ENCODE data around the gene JPH3.
"Not testable (repeated sequence)": the region's sequence is repeated elsewhere in the genome, so short reads cannot be mapped to it uniquely, and the experiment has no call there.

JPH3 gene

DNA sequence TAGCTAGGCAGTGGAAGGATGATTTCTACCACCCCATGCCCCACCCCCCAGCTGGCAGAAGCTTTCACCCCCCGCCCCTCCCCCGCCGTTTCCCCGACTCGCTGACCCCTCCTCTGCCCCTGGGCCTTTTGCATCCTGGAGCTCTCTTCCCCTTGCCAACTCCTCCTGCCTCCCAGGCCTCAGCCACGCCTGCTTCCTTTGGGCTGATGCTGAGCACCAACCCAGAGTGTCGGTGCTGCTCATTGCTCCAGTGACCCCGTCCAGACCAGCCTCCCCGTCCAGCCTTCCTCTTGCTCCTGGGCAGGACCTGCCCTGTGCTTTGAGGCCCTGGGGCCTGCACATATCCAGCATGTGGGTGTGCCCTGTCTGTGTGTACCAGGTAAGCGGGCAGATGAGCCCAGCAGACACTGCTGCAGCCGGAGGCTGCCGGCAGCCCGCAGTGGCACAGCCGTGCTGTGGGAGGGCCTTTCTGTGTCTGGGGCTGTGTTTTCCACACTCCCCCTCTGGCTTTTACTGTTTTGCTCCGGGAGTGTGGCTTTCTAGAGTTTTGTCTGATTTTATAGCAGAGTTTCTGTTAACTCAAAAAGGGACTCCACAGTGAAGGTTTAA is 72.9 kb downstream of the JPH3 start:
- no peak for FAIRE-seq
- no peak for DNase-seq (ENCODE audit: insufficient read length, low spot score)

DNA sequence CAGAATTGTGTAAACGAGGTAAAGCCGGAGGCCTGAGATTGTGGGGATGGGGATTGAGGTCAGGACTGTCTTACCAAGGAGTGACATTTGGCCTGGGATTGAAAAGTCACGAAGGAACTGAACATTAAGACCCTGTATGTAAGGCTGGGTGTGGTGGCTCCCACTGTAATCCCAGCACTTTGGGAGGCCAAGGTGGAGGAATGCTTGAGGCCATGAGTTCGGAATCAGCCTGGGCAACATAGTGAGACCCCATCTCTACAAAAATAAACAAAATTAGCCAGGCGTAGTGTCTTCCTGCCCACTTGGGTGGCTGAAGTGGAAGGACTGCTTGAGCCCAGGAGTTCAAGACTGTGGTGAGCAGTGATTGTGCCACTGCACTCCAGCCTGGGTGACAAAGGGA is 75.5 kb downstream of the JPH3 start:
- no peak for FAIRE-seq

DNA sequence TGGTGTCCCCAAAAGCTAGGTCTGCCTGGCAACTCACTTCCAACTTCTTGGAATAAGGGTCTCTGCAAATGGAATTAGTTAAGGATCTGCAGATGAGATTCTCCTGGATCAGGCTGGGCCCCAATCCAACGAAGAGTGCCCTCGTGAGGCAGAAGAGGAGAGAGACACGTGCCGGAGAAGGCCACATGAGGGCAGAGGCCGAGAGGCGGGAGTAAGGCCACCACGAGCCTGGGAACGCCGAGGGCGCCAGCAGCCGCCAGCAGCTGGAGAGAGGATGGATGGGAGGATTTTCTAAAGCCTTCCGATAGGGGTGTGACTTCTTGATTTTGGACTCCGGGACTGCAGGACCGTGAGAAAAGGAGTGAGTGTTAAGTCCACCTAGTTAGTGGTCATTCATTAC is 76.3 kb downstream of the JPH3 start:
- FAIRE-seq (no peak), DNase-seq (ENCODE audit: insufficient read length, low spot score) (no peak)

More for the DNA sequence above, 75.5 kb downstream of the JPH3 start:
- no peak for DNase-seq (ENCODE audit: insufficient read length, low spot score)

DNA sequence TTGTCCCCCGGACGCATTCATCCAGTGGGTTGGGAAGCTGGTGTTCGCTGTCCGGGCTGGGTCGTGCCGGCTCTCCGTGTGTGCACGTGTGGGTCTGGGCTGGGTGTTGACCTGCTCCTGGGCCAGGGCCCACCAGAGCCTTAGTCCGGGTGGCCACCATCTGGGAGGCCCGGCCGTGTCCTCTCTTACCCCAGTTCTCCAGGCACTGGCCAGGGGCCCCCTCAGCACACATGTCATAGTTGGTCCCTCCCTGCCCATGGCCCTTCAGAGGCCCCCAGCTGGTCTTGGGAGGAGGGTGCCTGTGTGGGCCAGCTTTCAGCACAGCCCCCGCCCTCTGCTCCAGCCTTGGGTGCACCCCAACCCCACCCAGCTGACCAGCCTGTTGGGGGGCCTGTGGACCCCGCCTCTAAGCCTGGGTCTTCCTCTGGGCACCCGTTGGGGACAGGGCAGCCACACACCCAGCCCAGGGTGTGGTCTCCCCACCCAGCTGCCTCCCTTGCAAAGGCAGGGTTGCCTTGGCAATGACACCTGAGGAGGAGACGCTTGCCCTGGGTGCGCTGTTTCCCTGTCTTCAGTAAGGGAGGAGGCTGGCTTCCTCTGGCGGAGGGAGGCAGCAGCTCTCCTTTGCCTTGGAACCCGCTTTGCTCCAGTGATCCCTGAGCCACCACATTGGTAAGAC is 77.4 kb downstream of the JPH3 start:
- FAIRE-seq, result no peak
- DNase-seq (ENCODE audit: insufficient read length, low spot score), result no peak

DNA sequence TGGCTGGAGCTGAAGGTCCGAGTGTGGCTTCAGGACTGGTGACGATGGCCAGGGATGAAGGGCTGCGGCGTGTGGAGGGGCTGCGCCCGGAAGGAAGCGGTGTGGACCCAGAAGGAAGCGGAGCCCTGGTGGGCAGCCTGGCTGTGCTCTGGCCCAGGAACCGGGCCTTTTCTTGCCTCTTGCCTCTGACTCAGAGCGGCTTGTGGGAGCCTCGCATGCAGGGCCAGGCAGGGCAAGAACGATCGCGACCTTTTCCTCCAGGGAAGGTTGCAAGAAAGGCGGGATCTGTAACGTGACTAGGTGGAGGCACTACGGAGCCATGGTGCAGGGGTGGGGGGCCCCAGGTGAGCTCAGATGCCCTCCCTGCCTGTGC is 78.0 kb downstream of the JPH3 start:
- FAIRE-seq (no peak), DNase-seq (ENCODE audit: insufficient read length, low spot score) (no peak)

DNA sequence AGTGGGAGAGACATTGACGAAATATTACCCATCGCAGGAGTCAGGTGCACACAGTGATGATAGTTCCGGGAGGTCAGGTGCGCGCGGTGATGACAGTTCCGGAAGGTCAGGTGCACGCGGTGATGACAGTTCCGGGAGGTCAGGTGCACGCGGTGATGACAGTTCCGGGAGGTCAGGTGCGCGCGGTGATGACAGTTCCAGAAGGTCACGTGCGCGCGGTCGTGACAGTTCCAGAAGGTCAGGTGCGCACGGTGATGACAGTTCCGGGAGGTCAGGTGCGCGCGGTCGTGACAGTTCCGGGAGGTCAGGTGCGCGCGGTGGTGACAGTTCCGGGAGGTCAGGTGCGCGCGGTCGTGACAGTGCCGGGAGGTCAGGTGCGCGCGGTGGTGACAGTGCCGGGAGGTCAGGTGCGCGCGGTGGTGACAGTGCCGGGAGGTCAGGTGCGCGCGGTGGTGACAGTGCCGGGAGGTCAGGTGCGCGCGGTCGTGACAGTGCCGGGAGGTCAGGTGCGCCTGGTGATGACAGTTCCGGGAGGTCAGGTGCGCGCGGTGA is 78.8 kb downstream of the JPH3 start:
- DNase-seq (ENCODE audit: insufficient read length, low spot score); FAIRE-seq: not testable (repeated sequence)

DNA sequence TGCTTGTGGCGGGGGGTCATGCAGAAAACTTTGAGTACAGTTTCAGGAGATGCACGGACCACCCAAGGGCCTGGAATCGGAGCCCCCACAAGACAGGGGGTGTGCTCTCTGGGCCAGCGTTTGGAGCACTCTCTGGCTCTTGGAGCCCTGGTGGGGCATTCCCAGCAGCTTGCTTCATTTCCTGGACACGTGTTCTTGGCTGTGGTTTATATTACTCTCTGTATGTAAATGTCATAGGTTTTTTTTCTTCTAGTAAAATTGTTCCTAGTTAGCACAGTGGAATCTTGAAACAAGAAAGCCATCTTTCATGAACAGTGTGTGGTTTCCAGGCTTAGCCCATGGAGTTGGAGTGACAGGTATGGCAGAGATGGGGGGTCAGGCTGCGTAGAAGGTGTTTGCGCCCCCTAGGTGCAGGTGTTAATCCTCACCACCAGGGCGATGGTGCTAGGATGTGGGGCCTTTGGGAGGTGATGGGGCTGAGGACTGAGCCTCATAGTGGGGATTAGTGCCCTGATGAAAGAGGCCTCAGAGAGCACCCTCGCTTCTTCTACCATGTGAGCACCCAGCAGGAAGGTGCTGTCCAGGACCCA is 79.8 kb downstream of the JPH3 start:
- DNase-seq (ENCODE audit: insufficient read length, low spot score) (no peak), FAIRE-seq (no peak)

DNA sequence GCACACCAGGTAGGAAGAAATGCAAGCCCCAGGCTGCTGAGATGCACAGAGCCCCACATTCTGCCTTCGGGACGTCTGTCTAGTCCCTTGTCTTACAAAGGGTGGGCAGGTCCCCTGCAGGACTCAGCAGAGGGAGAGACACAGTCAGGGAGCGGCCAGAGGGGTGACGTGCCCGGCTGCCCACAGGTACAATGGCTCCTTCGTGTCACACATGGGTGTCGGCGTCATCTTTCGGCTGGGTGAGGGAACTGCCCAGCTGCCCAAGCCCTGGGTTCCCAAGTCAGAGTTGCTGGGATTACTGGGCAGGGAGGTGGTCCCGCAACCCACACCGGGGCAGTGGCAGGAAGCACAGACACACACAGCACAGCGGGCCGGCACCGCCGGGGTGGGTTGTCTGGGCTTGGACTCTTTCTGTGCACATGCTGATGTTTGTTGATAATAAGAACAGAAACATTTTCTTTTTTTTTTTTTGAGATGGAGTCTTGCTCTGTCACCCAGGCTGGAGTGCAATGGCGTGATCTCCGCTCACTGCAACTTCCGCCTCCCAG is 80.6 kb downstream of the JPH3 start:
- FAIRE-seq (no peak), DNase-seq (ENCODE audit: insufficient read length, low spot score) (no peak)

DNA sequence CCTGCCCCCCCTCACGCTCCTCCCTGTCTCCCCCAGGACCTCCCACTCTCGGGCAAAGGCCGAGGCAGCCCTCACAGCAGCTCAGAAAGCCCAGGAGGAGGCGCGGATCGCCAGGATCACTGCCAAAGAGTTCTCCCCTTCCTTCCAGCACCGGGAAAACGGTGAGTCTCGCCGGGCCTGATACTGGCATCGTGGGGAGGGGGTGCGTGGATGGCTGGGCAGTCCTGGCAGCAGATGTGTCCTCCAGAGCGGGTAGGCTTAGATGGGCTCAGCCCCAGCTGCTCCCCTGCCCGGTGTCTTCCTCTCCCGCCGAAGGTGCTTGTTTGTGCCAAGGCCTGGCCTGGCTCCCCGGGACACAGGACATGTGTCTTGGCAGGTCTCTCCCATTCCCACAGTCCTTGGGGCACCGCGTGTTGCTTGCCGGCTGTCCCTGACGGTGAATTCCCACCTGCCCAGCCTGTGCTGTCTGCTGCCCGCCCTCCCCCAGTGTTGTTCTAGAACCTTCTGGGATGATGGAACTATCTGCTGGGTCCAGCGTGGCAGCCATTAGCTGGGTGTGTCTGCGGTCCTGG is 81.9 kb downstream of the JPH3 start:
- FAIRE-seq (no peak), DNase-seq (ENCODE audit: insufficient read length, low spot score) (no peak)

DNA sequence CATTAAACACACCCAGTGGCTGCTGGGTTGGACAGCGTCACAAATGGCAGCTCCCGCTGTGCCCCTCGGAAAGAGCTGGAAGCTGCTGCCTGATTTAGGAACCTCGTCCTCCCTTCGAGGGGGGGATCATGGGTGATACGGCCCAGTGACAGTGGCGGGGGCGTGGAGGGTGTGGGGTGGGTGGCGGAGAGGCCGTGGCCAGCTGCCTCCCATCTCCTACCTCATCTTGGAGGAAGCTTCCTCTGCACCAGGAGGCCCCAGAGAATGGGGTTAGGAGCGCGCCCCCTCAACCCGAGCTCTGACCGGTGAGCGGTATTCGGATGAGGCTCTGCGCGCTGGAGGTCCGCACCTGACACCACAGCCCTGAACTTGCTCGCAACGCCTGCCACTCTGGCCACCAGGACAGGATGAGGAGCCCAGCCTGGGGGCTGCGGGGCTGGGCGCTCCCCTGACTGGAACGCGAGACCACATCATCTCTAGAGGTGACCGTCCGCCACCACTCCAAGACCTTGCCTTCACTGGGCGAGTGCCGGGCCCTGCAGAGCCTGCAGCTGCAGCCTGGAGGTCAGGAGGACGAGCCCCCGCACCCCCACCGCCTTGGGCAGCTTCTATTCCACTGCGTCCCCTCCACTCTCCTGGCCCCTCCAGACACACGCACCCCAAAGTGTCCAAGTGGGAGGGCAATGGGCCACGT is 82.5 kb downstream of the JPH3 start:
- DNase-seq (ENCODE audit: insufficient read length, low spot score) (no peak), FAIRE-seq (no peak)

DNA sequence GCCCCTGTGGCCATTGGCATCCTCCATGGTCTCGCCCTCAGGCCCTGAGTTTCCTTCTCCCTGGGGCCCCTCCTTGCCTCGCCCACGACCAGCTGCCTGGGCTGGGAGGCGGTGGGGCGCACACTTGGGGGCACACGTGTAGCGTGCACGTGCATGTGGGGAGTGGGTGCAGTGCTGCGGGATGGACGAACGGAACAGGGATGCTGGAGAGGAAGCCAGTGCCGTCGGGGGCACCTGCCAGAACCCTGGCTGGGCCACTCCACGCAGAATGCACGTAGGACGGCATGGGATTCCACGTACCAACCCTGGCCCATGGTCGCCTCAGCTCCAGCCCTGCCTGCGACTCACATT is 83.1 kb downstream of the JPH3 start:
- FAIRE-seq (no peak), DNase-seq (ENCODE audit: insufficient read length, low spot score) (no peak)

DNA sequence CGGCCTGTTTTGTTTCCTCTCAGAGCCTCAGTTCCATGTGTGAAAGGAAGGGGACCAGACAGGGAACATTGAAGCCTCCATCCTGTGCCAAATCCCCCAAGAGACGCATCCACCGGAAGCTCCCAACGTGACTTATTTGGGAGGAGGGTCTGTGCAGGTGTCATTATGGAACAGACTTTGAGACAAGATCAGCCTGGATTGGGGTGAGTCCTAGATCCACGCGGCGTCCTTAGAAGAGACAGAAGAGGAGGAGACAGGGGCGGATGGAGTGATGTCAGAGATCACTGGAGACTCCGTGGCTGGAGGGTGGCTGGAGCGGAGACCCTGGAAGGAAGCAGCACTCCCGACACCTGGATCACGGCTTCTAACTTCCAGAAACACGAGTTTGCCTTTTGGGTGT is 83.5 kb downstream of the JPH3 start:
- FAIRE-seq (no peak), DNase-seq (ENCODE audit: insufficient read length, low spot score) (no peak)

DNA sequence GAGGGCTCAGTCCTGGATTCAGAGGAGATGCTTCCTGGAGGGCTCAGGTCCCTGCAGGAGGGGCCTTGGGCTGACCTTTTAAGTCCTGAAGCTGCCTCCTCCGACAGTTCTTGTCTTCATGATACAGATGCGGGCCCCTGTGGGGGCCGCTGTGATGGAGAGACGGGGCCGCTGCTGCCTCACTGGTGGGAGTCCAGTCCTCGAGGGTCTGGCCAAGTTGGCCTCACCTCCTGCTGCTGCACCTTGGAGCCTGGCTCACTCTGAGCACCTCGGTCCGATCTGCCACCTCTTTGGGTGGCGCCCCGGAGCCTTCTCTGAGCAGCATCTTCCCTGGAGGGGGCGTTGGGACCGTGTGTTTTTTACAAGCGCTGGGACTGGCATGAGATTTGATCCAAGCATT is 84.4 kb downstream of the JPH3 start:
- DNase-seq (ENCODE audit: insufficient read length, low spot score), result no peak
- FAIRE-seq, result no peak

DNA sequence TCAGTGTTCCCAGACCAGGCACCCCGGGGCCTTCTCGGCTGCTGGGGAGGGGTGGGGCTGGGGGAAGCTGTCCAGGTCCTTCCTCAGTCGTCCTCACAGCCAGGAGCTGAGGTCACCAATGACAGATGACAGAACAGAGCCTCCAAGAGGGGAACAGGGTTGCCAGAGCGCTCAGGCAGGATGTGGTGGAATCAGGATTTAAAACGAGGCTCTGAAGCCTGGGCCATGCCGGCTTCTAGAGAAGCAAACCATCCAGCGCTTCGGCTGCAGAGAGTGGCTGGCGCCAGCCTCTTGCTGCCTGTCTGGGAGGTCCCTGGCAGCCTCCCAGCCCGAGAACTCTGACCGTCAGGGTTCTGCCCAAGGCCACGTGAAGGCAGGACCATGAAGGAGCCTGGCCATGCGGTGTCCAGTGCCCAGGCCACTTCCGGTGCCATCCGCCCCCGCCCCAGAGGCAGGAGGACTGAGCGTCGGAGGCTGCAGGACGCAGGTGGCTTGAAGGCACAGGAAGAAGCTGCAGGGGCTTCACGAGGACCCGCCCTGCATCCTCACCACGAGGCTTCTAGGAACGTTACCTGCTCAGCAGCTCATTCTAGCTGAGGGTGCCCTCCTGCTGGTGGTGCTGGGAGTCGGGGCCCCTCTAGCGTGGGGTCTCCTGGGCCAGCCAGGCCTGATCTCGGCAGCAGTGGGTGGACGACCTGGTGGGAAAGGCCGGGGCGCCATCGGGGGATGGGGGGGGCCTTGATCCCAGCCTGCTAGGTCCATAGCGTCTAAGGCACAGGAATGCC is 85.0 kb downstream of the JPH3 start:
- DNase-seq (ENCODE audit: insufficient read length, low spot score), result no peak

DNA sequence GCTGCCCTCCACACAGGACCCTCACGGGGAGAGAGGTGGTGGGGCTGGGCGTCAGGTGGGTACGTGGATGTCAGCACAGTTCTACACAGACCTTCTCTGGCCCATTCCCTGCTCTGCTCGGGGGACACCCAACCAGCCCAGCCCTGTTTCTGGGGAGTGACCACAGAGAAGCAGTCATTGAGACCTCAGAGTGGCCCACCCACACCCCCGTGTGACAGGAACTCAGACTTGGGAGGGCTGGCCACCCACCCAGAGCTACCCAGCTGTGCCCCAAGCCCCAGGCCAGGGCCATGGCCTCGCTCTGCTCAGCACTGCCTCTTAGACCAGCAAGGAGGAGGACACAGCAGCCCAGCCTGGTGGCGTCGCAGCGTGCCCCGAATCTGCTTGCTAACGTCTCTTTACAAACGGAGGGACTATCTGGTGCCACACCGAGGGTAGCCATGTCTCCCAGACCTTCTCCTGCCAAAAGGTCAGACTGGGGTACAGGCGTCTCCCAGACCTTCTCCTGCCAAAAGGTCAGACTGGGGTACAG is 85.8 kb downstream of the JPH3 start:
- FAIRE-seq (no peak), DNase-seq (ENCODE audit: insufficient read length, low spot score) (no peak)

More for the DNA sequence above, 85.0 kb downstream of the JPH3 start:
- no peak for FAIRE-seq

DNA sequence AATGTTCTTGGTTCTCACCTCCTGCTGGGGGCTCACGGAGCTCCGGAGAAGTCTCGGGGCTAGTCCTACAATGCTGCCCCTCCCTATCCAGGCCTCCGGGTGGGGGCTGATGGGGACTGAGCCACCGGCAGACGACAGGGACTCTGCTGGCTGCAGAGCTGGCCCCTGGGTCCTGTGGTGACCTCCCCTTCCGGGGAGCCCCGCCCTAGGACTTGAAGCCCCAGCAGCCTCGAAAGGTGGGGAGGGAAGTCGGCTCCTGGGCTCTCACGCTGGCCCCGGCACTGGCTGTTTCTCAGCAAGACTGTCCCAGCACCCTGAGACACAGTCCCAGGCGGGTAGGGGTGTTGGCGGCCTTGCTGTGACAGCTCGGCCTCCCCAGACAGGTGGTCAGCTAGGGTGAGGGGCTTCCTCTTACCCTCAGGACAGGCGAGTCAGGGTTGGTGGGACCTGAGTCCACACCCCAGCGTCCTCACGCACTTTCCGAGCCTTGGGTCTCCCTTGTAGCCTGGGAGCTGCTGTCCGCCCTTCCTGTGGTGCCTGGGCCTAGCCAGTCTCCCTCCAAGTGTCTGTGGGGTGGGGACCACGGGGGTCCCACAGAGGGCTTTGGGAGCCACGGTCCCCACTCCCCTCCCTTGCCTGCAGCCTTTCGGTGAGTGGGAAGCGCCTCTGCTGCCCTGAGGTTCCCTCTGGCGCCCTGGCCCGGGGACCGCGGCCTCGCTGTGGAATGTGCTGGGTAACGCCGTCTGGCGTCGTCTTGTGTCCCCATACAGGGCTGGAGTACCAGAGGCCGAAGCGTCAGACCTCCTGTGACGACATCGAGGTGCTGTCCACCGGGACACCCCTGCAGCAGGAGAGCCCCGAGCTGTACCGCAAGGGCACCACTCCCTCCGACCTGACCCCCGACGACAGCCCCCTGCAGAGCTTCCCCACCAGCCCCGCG is 86.8 kb downstream of the JPH3 start:
- no peak for FAIRE-seq
- DNase-seq (ENCODE audit: insufficient read length, low spot score), result no peak

DNA sequence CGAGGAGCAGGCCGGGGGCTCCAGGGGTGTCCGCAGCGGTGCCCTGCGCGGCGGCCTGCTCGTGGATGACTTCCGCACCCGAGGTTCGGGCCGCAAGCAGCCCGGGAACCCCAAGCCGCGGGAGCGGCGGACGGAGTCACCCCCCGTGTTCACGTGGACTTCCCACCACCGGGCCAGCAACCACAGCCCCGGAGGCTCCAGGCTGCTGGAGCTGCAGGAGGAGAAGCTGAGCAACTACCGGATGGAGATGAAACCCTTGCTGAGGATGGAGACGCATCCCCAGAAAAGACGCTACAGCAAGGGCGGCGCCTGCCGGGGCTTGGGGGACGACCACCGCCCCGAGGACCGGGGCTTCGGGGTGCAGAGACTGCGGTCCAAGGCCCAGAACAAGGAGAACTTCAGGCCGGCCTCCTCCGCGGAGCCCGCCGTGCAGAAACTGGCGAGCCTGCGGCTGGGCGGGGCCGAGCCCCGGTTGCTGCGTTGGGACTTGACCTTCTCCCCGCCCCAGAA is 87.7 kb downstream of the JPH3 start:
- FAIRE-seq, result no peak
- no peak for DNase-seq (ENCODE audit: insufficient read length, low spot score)

DNA sequence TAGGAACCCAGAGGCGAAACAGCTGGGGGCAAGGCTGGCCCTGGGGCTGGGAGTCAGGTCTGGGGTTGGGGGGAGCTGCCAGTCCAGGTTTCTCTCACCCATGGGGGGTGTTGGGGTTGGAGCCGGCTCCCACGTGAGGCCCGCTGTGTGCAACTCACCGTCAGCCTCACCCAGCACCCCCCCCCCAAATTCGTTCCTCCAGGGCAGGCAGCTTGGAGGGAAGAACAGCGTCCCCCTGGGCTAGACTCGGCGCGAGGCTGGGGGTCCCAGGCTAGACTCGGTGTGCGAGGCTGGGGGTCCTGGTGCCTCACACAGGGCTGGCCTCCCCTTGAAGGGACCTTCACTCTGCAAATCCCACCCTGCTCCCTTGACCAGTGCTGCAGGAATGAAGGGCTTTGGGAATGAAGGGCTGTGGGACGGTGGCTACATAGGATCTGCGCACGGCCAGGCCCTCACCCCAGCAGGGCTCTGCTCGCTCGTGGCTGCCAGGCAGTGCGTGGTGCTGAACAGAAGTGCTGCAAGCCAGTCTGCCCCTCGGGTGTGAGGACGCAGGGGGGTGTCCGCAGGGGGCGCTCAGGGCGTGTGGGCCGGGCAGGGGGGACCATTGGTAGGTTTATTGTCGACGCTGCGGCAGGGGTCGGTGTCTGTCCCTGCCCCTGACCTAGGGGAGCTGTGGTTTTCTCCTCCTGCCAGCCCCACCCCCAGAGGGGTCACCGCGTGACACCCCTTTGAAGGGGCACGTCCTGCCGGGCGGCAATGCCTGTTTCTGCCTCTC is 88.8 kb downstream of the JPH3 start:
- no peak for FAIRE-seq
- no peak for DNase-seq (ENCODE audit: insufficient read length, low spot score)
